Lung (tissue), 12 donors: Measurements from ENCODE around the gene ECE1. TPM values are rescaled to one million over a fixed set of nuclear protein-coding genes. Genes with fewer than 3 reads are reported as not detected.

Experiments
- ATAC-seq: fragments of 200-7000 bp; cut with Tn5 transposase; one replicate; pipeline ENCODE4 v1.9.1; 2020; ENCODE audit warnings: moderate number of reproducible peaks; ENCODE audit not compliant: insufficient read depth, low FRiP score
- DNase-seq, 3 donors: peaks; one replicate each; pipeline ENCODE4 v3.0.0-alpha.2; 2013 to 2017
- H3K27ac ChIP-seq, 2 donors: one replicate each; pipeline ENCODE4 v1.5.1; 2013; ENCODE audit warnings: mild to moderate bottlenecking in 2 of 2, moderate library complexity in 2 of 2, control low read depth in 1 of 2, inconsistent platforms in 1 of 2, low read depth in 1 of 2, low read length in 1 of 2
- H3K27me3 ChIP-seq, 3 donors: one replicate each; pipeline ENCODE4 v1.5.1; 2013; ENCODE audit warnings: low read length in 2 of 3; ENCODE audit not compliant: control insufficient read depth in 3 of 3, insufficient read depth in 3 of 3
- H3K36me3 ChIP-seq, 4 donors: one replicate each; pipeline ENCODE4 v1.5.1; 2013; ENCODE audit warnings: low read length in 4 of 4, mild to moderate bottlenecking in 1 of 4, moderate library complexity in 1 of 4; ENCODE audit not compliant: control insufficient read depth in 4 of 4, insufficient read depth in 4 of 4
- H3K4me1 ChIP-seq, 5 donors: one replicate each; pipeline ENCODE4 v1.5.1; 2013; ENCODE audit warnings: low read length in 5 of 5, mild to moderate bottlenecking in 2 of 5, moderate library complexity in 1 of 5; ENCODE audit not compliant: control insufficient read depth in 5 of 5, insufficient read depth in 5 of 5
- H3K4me3 ChIP-seq: one replicate; pipeline ENCODE4 v1.5.1; 2013; ENCODE audit warnings: mild to moderate bottlenecking, control low read depth, moderate library complexity
- H3K9ac ChIP-seq, 2 donors: one replicate each; pipeline ENCODE4 v1.5.1; 2013; ENCODE audit warnings: low read length in 2 of 2, control low read depth in 1 of 2; ENCODE audit not compliant: insufficient read depth in 1 of 2
- H3K9me3 ChIP-seq, 4 donors: one replicate each; pipeline ENCODE4 v1.5.1; 2013; ENCODE audit warnings: low read length in 3 of 4, mild to moderate bottlenecking in 1 of 4, moderate library complexity in 1 of 4; ENCODE audit not compliant: control insufficient read depth in 4 of 4, insufficient read depth in 3 of 4
- CTCF ChIP-seq: IDR thresholded peaks from 2 replicates; pipeline ENCODE4 v1.5.1; 2012; ENCODE audit warnings: mild to moderate bottlenecking; ENCODE audit errors: control extremely low read depth, extremely low read depth
- WGBS, 2 donors: extraction: QIAGEN DNeasy Blood & Tissue Kit; methylation state at CpG; one replicate each; pipeline ENCODE4 v1.1.7; 2013; 5-methylcytosine and 5-hydroxymethylcytosine counted together
- polyA plus RNA-seq, 2 donors: library from polyadenylated mRNA; stranded (reverse); fragments of 200-250 nt; gene quantifications; one replicate each; pipeline ENCODE4 v1.2.1, GENCODE V29; 2013
- total RNA-seq, 2 donors: library from RNA; depleted of rRNA in 1 of 2; stranded (reverse); fragments of >200 nt in 1 of 2; gene quantifications; one replicate each; pipeline ENCODE4 v1.2.1, GENCODE V29; 2014 to 2021
- donor health status: control.
- donor health status: control.
- donor health status: Bipolar disorder and iron deficiency.
- donor health status: healthy.
- donor health status: DM: yes; HTN: yes; CAD: no.

The ECE1 gene
- total and polyA plus RNA-seq, 4 donors = 55.7 to 129 (median 105) TPM

- DNase-seq (no peak), ATAC-seq (no peak)
- Histone ChIP-seq H3K27ac (no peak overlapping the region), H3K27me3 (no peaks in the 10 kb centered on the region), H3K9me3 (no peaks in the 10 kb centered on the region), H3K4me1 (no peaks in the 10 kb centered on the region), H3K36me3 (peaks cover 3 to 47% (median 15%) of the 10 kb centered on the region in 4 donors), H3K4me3 (no peak overlapping the region), H3K9ac (no peak overlapping the region)
- no peak for TF ChIP-seq CTCF
- WGBS, 2 donors = 90 to 96% methylated on average over 11 of the region's 11 CpGs
These were observed 45.1 kb downstream of the ECE1 start for GRCh38 chr1:21244986-21245687.

GRCh38 chr1:21244154-21244553 is 46.1 kb downstream of the ECE1 start:
- WGBS, 2 donors = 94 to 97% methylated on average over 10 of the region's 10 CpGs
- H3K36me3 ChIP-seq = peaks cover 3 to 47% (median 15%) of the 10 kb centered on the region in 4 donors
- H3K9me3 ChIP-seq = no peaks in the 10 kb centered on the region
- no peak for ATAC-seq
- H3K27ac ChIP-seq = no peak overlapping the region
- H3K4me3 ChIP-seq = no peak overlapping the region
- no peaks in the 10 kb centered on the region for H3K4me1 ChIP-seq
- DNase-seq = no peak
- H3K9ac ChIP-seq = no peak overlapping the region
- no peaks in the 10 kb centered on the region for H3K27me3 ChIP-seq
- TF ChIP-seq CTCF = no peak

GRCh38 chr1:21242846-21243245 is 47.4 kb downstream of the ECE1 start:
- H3K9me3 ChIP-seq = no peaks in the 10 kb centered on the region
- DNase-seq (no peak), ATAC-seq (no peak)
- H3K9ac ChIP-seq = no peak overlapping the region
- no peak for TF ChIP-seq CTCF
- no peak overlapping the region for H3K27ac ChIP-seq
- H3K4me3 ChIP-seq = no peak overlapping the region
- WGBS, 2 donors = 91 to 93% methylated on average over 4 of the region's 4 CpGs
- peaks cover 3 to 52% (median 16%) of the 10 kb centered on the region in 4 donors for H3K36me3 ChIP-seq
- H3K4me1 ChIP-seq = peaks cover 0 to 2% (median 0%) of the 10 kb centered on the region in 5 donors
- no peaks in the 10 kb centered on the region for H3K27me3 ChIP-seq
